Left renal pelvis (tissue), 4 donors: ENCODE results near the gene C20orf96. TPM values are rescaled to one million over a fixed set of nuclear protein-coding genes. Genes with fewer than 3 reads are reported as not detected.

Experiments
- DNase-seq, 4 donors: peaks; one replicate each; pipeline ENCODE4 v3.0.0-alpha.2; 2013; ENCODE audit warnings: low read depth in 4 of 4, low spot score in 3 of 4
- polyA plus RNA-seq, 4 donors: library from polyadenylated mRNA; unstranded; fragments of 120-200 nt; gene quantifications; one replicate each; pipeline ENCODE4 v1.2.1, GENCODE V29; 2013; ENCODE audit not compliant: insufficient read length in 4 of 4

The C20orf96 gene
- polyA plus RNA-seq, 4 donors, result 32.8 to 42.9 (median 36.7) TPM

DNA sequence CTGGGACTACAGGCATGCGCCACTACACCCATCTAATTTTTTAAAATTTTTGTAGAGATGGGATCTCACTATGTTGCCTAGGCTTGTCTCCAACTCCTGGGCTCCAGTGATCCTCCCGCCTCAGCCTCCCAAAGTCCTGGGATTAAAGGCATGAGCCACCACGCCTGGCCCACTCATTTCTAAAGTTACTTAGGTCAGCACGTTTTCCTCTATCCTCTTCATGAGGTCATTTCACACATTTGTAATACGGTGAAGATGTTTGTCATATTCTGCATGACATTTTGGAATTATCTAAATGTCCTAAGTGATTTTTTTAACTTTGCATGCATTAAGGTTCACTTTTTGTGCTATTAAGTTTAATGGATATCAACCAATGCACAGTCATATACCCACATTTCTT, 22.9 kb upstream of the C20orf96 start:
- no peak for DNase-seq

DNA sequence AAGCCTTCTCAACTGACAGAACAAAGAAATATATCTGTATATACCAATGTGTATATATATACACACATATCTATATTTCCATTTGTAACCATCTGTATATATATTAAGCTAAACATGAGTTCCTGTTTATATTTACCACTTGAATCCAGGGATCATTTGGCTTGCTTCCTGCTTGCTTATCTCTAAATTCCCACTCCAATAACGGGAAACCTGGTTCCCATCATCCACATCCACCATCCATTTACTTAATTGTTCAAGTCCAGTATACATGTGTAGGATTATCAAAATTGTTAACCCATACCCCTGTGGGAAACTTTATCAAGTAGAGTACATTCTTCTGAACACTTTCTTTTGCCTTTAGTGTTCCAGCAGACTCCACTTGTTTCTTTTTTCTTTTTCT, 22.3 kb upstream of the C20orf96 start:
- no peak for DNase-seq

DNA sequence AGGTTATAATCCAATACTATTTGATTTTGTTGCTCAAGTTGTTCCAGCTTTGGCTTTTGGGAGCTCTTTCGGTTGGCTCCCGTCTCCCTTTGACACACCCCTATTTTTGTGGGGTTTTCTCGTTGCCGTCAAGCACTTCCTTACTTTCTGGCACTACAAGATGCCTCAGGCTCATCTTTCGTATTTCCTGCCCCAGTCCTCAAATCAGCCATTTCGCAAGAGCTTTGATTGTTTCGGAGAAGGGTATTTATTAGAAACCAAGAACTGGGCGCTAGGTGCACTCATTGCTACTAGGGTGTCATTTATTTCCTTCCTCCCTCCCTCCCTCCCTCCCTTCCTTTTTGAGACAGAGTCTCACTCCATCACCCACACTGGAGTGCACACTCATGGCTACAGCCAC, 21.5 kb upstream of the C20orf96 start:
- no peak for DNase-seq

DNA sequence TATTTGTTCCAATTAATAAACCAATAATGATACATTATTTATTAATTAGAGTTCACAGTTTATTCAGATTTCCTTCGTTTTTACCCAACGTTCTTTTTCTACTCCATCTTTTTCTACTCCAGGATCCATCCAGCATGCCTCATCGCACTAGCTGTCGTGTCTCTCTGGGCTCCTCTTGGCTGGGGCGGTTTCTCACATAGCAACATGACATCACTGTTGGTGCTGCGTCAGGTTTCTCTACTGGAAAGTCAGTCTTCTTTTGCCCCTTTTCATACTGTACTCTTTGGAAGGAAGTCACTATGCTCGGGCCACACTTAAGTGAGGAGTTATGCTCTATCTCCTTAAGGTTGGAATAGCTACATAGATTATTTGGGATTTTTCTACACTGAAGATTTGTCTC, 21.1 kb upstream of the C20orf96 start:
- no peak for DNase-seq

DNA sequence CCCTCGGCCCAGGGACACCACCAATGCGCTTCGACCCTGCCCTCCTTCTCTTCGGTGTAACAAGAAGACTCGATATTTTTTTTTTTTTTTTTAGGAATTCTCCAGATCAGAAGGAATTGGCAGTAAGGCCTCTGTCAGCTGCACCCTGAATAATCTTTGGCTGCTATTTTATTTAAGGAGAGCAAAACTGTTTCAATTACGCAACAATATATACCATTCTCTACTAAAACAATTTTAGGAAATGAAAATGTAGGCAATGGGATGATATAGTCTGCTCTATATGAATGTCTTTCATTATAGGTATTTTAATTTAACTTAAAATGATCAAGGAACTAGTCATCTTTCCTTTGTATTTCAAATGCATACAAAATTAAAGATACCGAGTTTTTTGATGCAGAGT, 20.1 kb upstream of the C20orf96 start:
- DNase-seq, result no peak

DNA sequence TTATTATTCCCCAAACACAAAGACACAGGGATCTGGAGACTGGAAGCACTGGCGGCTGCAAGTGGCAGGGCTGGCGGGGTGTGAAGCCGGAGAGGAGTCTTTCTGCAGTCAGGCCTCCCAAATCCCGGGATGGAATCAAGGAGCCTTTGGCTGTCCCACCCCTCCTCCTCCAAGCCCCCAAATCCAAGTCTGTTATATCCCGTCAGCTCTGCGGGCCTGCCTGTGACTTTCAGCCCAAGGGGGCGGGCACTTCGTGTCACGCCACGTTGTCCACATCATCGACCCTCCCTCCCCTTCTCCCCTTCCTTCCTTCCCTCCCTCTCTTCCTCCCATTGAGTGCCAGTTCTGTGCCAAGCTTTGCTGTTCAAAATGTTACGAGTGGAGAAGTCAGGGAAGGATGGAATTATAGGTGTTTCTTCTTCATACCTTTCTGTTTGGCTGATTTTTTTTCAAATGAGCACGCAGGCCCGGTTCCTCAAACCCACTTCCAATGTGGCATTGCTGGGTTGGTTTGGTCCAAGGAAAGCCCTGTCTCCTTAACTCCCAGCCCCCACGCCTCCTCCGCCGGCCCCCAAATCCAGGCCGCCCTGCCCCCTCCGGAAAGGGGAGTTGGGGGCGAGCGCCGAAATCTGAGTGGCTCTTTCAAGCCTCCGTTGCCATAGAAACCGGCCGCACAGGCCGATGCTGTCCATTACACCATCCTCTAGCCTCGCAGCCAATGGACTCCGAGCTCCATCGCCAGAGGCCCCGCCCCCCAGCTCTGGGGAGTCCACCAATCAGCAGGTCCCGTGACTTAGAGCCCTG, 19.5 kb upstream of the C20orf96 start:
- DNase-seq, result peak in 2 of 4 donors; percentile 97

DNA sequence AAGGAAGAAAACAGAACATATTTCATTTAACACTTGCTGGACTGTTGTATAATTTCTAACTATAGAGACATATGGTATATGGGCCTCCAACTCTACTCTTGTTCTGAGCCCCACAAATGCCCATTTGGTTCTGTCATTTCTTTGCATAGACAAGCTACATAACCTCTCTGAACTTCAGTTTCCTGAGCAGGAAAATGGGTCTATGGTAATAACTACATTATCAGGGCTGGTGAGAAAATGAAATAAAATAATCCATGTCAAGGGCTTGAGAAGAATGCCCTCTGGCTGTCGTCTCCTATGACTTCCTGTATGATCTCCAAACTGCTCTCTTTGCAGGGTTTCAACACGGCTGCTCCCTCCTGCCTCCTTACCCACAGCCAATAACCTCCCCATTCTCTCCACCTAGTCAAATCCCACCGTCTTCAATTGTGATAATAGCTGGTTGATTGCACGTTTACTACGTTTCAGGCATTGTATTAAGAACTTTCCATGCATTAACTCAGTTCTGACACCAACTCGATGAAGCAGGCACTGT, 18.8 kb upstream of the C20orf96 start:
- no peak for DNase-seq

DNA sequence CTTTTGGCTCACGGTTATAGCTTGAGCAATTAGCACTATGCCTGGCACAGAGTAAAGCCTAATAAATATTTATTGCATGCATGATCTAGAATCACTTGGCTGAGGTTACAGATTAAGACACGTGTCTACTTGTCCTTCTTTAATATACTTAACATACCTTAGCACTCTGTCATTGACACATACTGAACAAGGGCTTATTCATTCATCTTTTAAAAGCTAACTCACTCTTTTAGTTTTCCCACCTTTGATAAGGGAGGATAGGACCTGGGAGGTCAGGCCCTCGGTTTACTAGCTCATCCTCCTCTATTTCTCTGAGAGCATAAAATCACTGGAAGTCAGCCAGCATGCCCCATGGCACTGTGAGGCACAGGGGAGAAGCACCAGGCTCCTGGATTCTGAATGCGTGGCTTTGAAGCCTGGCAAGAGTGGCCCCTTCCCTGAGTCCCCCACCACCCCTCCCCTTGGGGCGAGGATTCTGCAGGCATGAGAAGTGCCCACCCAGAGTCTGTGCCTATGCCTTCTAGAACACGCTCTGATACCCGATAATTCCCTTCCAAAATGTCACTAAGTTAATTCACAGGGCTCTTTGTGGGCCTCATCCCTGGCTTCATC, 18.0 kb upstream of the C20orf96 start:
- DNase-seq, result no peak

DNA sequence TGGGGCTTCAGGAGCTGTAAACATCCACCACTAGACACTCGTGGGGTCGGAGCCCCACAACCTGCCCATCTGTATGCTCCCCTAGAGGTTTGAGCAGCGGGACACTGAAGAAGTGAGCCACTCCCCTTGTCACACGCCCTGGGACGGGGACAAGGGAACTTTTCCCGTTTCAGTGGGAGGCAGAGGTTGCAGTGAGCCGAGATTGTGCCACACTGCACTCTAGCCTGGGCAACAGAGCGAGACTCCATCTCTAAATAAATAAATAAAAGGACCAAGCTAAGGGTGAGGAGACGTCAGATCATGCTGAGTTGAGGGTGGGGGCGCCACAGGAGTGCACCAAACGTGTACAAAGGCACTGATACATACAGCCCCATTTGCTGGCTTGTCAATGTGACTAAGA, 15.2 kb upstream of the C20orf96 start:
- no peak for DNase-seq

DNA sequence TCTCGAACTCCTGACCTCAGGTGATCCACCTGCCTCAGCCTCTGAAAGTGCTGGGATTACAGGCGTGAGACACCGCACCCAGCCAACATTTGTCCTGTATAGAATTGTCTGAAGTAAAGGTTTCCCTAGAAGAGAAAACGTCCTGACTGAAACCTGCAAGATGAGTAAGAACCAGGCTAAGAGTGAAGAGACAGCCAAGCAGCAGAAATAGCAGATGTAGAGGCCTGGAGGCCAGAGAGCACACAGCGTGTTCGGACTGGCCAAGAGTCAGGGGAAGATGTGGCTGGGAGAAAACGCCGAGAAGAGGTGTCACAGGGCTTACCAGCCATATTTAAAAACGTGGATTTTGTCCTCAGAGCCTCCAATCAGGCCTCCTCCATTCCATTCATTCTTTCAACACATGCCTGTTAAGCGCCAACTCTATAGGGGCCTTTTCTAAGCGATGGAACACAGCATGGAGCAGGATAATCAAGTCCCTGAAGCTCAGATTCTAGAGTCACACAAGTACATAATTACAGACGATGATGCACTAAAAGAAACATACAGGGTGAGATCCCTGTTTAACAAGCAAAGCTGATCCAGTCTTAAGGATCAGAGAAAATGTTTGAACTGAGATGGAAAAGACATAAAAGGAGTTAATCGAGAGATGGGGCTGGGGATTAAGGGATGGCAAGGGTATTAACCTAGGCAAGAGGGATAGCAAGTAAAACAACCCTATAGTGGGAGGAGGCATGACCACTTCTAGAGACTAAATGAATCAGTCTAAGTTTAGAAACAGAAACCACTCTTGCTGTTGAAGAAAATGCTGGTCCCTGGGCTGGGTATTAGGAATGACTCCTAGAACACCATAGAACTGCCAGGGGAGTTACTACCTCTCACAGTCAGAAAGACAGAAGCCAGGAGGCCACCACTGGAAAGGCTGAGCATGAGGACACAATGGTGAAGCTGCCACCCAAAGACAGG, 11.6 kb upstream of the C20orf96 start:
- DNase-seq, result no peak

DNA sequence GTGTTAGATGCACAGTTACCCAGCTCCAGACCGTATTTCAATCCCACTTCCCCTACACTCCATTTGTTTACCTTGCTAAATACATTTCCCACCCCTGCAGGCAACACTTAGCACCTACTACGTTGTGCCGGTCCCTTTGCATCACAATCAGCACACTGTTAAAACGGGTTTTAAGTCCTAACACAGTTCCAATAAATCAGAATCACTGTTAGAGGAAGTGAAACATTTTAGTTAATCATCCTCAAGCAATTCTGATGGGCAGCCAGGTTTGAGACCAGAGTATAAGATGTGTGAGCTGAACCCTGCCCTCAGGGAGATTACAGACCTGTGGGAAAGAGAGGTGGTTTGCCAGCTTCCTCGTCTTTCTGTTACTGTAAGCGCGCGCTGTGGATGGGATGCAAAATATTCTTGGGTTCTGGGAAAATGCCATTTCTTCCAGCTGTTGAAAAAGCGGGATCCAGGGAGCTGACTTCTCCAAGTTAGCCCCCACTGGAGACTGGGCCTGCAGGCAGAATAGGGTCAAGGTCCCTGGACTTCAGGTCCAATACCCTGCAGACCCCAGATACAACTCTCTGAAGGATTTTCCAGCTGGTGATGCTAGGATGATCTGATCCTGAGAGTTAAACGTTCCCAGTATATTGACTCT, 9.9 kb upstream of the C20orf96 start:
- DNase-seq, result no peak

DNA sequence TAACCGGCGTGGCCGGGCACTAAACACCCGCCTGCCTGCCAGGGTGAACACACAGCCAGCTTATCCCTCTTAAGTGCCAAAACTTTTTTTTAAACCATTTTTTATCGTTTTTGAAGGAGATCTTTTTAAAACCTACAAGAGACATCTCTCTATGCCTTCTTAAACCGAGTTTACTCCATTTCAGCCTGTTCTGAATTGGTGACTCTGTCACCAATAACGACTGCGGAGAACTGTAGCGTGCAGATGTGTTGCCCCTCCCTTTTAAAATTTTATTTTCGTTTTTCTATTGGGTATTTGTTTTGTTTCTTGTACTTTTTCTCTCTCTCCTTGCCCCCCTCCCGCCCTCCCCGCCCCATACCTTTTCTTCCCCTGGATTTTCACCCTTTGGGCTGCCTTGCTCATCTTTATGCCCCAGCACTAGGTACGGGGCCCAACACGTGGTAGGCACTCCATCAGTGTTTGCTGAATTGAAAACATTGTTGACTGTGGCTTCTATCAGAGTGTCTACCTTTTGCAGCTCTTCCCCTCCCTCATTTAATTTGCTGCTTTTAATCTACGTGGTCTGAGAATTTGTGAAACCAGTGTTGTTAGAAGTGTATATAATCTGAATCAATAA, 8.3 kb upstream of the C20orf96 start:
- DNase-seq, result no peak

DNA sequence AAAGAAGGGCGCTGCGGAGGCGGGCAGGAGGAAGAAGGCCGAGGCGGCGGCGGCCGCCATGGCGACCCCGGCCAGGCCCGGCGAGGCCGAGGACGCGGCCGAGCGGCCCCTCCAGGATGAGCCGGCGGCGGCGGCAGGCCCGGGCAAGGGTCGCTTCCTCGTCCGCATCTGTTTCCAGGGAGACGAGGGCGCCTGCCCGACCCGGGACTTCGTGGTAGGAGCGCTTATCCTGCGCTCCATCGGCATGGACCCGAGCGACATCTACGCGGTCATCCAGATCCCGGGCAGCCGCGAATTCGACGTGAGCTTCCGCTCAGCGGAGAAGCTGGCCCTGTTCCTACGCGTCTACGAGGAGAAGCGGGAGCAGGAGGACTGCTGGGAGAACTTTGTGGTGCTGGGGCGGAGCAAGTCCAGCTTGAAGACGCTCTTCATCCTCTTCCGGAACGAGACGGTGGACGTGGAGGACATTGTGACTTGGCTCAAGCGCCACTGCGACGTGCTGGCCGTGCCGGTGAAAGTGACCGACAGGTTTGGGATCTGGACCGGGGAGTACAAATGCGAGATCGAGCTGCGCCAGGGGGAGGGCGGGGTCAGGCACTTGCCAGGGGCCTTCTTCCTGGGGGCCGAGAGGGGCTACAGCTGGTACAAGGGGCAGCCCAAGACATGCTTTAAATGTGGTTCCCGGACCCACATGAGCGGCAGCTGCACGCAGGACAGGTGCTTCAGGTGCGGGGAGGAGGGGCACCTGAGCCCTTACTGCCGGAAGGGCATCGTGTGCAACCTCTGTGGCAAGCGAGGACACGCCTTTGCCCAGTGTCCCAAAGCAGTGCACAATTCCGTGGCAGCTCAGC, 7.6 kb upstream of the C20orf96 start:
- no peak for DNase-seq

DNA sequence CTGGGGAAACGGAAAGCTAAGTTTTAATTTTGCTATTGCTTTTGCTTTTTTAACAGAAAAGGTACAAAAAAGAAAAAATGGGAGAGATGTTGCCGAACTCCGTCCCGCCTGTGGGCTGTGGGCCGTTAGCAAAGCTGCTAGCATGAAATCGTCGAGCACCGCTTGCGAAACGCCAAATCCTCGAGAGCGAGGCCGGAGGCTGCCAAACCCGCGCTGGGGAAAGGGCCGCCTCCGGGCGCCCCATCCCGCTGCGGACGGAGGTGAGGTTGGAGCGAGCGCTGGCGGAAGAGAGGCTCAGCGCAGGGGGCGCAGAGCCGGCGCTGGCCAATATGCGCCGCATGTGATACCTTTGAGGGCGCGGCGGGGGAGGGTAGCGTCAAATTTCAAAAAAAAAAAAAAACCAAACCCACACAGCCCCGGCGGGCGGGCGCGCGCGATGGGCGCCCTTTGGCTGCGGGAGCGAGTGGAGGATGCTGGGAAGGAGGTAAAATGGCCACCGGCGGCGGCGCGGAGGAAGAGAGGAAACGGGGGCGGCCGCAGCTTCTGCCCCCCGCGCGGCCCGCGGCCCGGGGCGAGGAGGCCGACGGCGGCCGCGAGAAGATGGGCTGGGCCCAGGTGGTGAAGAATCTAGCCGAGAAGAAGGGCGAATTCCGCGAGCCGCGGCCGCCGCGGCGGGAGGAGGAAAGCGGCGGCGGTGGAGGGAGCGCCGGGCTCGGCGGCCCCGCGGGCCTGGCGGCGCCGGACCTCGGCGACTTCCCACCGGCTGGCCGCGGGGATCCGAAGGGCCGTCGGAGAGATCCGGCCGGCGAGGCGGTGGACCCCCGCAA, 6.8 kb upstream of the C20orf96 start, which contains the start of gene ZCCHC3:
ZCCHC3 (plus strand) TSS at position 473 of the 827 bp plus-strand sequence; CDS start at position 490, 17 bp downstream.
- peak; percentile 85 to 91 (median 88) for DNase-seq

DNA sequence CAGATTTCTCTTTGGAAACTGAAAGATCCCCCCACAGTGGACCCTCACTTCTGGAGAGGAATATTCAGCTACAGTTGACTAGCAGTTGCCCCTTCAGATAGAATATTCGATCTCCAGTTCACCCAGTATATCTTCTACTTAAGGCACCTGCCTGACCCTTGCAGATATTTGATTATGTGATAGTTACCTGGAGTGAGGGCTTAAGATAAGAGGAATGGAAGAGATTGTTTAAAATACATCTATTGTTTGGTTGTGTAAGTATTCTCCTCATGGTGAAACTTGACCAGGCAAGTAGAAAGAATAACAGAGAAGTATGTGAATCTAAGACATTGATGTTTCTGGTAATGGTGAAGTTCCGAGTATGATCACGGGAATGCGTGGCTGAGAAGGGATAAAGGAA, 5.3 kb upstream of the C20orf96 start:
- DNase-seq, result no peak

DNA sequence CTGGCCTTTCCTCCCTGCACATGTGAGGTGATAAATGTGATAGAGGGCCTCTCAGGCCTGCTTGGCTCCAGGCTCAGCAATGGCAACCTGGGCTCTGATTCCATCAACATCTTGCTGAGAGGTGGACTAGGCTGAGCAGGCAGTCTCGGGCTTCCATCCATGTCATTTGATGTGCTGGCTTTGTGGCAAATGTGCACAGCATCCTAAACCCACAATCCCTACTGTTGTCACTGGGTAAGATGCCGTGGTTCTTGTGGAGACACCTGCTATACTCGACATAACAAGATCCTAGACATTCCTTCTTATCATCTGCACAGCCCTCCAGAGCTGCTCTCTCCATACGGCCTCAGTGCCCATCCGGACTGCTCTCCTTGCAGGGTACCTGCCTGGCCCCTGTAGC, 4.1 kb upstream of the C20orf96 start:
- DNase-seq, result no peak

DNA sequence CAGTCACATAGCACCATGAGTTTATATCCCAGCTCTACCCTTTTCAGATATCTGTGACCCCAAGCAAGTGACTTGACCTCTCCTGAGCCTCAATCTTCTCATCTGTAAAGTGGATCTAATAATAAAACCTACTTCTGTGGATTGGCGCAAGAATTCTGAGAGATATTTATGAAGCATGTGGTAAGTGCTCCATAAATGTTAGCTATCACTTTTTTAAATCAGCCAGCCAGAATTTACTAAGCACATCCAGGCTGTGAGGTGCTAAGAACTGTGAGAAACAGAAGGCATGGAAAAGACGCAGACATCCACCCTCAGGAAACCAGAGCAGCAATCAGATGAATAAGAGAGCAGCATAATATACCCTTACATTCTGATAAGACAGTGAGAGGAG, 862 bp downstream of the C20orf96 start:
- DNase-seq, result no peak
